Trophoblast cell (in vitro differentiated cells and primary cell): Measurements from ENCODE around the gene VCP. TPM values are rescaled to one million over a fixed set of nuclear protein-coding genes. Genes with fewer than 3 reads are reported as not detected.

Experiments used
- DNase-seq, 2 donors: peaks; one replicate each; pipeline ENCODE4 v3.0.0-alpha.2; 2016
- H2AFZ ChIP-seq: 2 replicates; pipeline ENCODE4 v1.6.1; 2013; ENCODE audit warnings: low read length, moderate library complexity, mild to moderate bottlenecking; ENCODE audit not compliant: insufficient read depth, poor library complexity
- H2AK5ac ChIP-seq: 2 replicates; pipeline ENCODE4 v1.6.1; 2013; ENCODE audit warnings: mild to moderate bottlenecking, low read length
- H2BK120ac ChIP-seq: 2 replicates; pipeline ENCODE4 v1.6.1; 2013; ENCODE audit warnings: low read length, mild to moderate bottlenecking, moderate library complexity; ENCODE audit not compliant: insufficient read depth, poor library complexity
- H2BK12ac ChIP-seq: 2 replicates; pipeline ENCODE4 v1.6.1; 2013; ENCODE audit warnings: mild to moderate bottlenecking, low read length, moderate library complexity
- H2BK5ac ChIP-seq: 2 replicates; pipeline ENCODE4 v1.6.1; 2013; ENCODE audit warnings: low read length, low read depth, moderate library complexity, mild to moderate bottlenecking; ENCODE audit not compliant: poor library complexity
- H3K14ac ChIP-seq: 2 replicates; pipeline ENCODE4 v1.6.1; 2013; ENCODE audit warnings: mild to moderate bottlenecking, low read length
- H3K18ac ChIP-seq: 2 replicates; pipeline ENCODE4 v1.6.1; 2013; ENCODE audit warnings: mild to moderate bottlenecking, low read length
- H3K23ac ChIP-seq: 2 replicates; pipeline ENCODE4 v1.6.1; 2013; ENCODE audit warnings: low read length
- H3K27ac ChIP-seq: 2 replicates; pipeline ENCODE4 v1.5.1; 2013; ENCODE audit warnings: low read depth, mild to moderate bottlenecking, inconsistent platforms, low read length, moderate library complexity
- H3K27me3 ChIP-seq: 2 replicates; pipeline ENCODE4 v1.6.1; 2013; ENCODE audit warnings: inconsistent platforms, mild to moderate bottlenecking, low read length, moderate library complexity; ENCODE audit not compliant: insufficient read depth
- H3K36me3 ChIP-seq, 2 experiments: 1 replicate in 1 of 2; 2 replicates in 1 of 2; pipeline ENCODE4 v1.6.1; 2013; ENCODE audit warnings: low read length in 2 of 2, mild to moderate bottlenecking in 2 of 2, moderate library complexity in 1 of 2; ENCODE audit not compliant: insufficient read depth in 2 of 2, control insufficient read depth in 1 of 2
- H3K4ac ChIP-seq: 2 replicates; pipeline ENCODE4 v1.6.1; 2013; ENCODE audit warnings: low read depth, mild to moderate bottlenecking, low read length, moderate library complexity
- H3K4me1 ChIP-seq, 2 experiments: 1 replicate in 1 of 2; 2 replicates in 1 of 2; pipeline ENCODE4 v1.6.1; 2013; ENCODE audit warnings: low read length in 2 of 2, mild to moderate bottlenecking in 2 of 2, moderate library complexity in 1 of 2; ENCODE audit not compliant: insufficient read depth in 2 of 2, control insufficient read depth in 1 of 2
- H3K4me2 ChIP-seq: 2 replicates; pipeline ENCODE4 v1.6.1; 2013; ENCODE audit warnings: inconsistent platforms, mild to moderate bottlenecking, low read length, moderate library complexity
- H3K4me3 ChIP-seq: 2 replicates; pipeline ENCODE4 v1.5.1; 2013; ENCODE audit warnings: mild to moderate bottlenecking, low read depth, low read length, inconsistent platforms
- H3K79me1 ChIP-seq: one replicate; pipeline ENCODE4 v1.6.1; 2013; ENCODE audit warnings: low read length
- H3K79me2 ChIP-seq: 2 replicates; pipeline ENCODE4 v1.6.1; 2013; ENCODE audit warnings: low read length, mild to moderate bottlenecking; ENCODE audit not compliant: control insufficient read depth, insufficient read depth, poor library complexity
- H3K9ac ChIP-seq: 2 replicates; pipeline ENCODE4 v1.6.1; 2013; ENCODE audit warnings: mild to moderate bottlenecking, low read length
- H3K9me3 ChIP-seq: 2 replicates; pipeline ENCODE4 v1.6.1; 2013; ENCODE audit warnings: low read depth, mild to moderate bottlenecking, control low read depth, inconsistent platforms, low read length; ENCODE audit not compliant: insufficient read depth
- H4K12ac ChIP-seq: 2 replicates; pipeline ENCODE4 v1.6.1; 2013; ENCODE audit warnings: low read depth, mild to moderate bottlenecking, low read length, moderate library complexity
- H4K8ac ChIP-seq: 2 replicates; pipeline ENCODE4 v1.6.1; 2013; ENCODE audit warnings: low read depth, mild to moderate bottlenecking, low read length, moderate library complexity
- H4K91ac ChIP-seq: one replicate; pipeline ENCODE4 v1.6.1; 2013; ENCODE audit warnings: low read depth, mild to moderate bottlenecking, low read length, moderate library complexity
- WGBS: extraction: QIAGEN DNeasy Blood & Tissue Kit; methylation state at CpG from one replicate; pipeline ENCODE4 v1.1.7; 2013; ENCODE audit warnings: missing lambda C conversion rate; ENCODE audit not compliant: insufficient read length, insufficient coverage; ENCODE audit errors: extremely low coverage; 5-methylcytosine and 5-hydroxymethylcytosine counted together
- polyA plus RNA-seq: library from polyadenylated mRNA; stranded (reverse); fragments of 200-250 nt; gene quantifications from 2 replicates; pipeline ENCODE4 v1.2.3, GENCODE V29; 2013

VCP gene
- 250 and 256 TPM in 2 replicates for polyA plus RNA-seq

- peaks cover 32% of the 10 kb centered on the region for H3K79me2 ChIP-seq
- peak within 1 kb of the TSS; percentile 98 for H3K9ac ChIP-seq
- peak within 1 kb of the TSS; percentile 92 for H2AK5ac ChIP-seq
- peak within 1 kb of the TSS; percentile 88 for H3K4me2 ChIP-seq
- peak within 1 kb of the TSS; percentile 99 for H3K4me3 ChIP-seq
- H3K4ac ChIP-seq = peak within 1 kb of the TSS; percentile 71
- peak within 1 kb of the TSS; percentile 93 for H4K12ac ChIP-seq
- no peaks in the 10 kb centered on the region for H3K27me3 ChIP-seq
- H2BK12ac ChIP-seq = peak within 1 kb of the TSS; percentile 89
- H3K14ac ChIP-seq = peak within 1 kb of the TSS; percentile 98
- H3K18ac ChIP-seq = peak within 1 kb of the TSS; percentile 93
- H2AFZ ChIP-seq = peak within 1 kb of the TSS; percentile 66
- H4K91ac ChIP-seq = peak within 1 kb of the TSS; percentile 92
- peak within 1 kb of the TSS; percentile 100 for H3K27ac ChIP-seq
- DNase-seq = peak; percentile 98 to 99
- H2BK5ac ChIP-seq = peak within 1 kb of the TSS; percentile 96
- peak within 1 kb of the TSS; percentile 96 for H2BK120ac ChIP-seq
- H3K4me1 ChIP-seq = peaks cover 11 to 14% of the 10 kb centered on the region in 2 experiments
- H3K23ac ChIP-seq = no peak within 1 kb of the TSS
- no peaks in the 10 kb centered on the region for H3K9me3 ChIP-seq
- H3K79me1 ChIP-seq = peaks cover 12% of the 10 kb centered on the region
- H4K8ac ChIP-seq = peak within 1 kb of the TSS; percentile 94
- peaks cover 31 to 50% of the 10 kb centered on the region in 2 experiments for H3K36me3 ChIP-seq
- WGBS = no CpG with 5 or more reads among the region's 54 CpGs
These were observed at the start of gene VCP for GRCh38 chr9:35072461-35073278. Gene VCP (minus strand): TSS chr9:35072625. CDS start chr9:35072353, 272 bp downstream.

DNA sequence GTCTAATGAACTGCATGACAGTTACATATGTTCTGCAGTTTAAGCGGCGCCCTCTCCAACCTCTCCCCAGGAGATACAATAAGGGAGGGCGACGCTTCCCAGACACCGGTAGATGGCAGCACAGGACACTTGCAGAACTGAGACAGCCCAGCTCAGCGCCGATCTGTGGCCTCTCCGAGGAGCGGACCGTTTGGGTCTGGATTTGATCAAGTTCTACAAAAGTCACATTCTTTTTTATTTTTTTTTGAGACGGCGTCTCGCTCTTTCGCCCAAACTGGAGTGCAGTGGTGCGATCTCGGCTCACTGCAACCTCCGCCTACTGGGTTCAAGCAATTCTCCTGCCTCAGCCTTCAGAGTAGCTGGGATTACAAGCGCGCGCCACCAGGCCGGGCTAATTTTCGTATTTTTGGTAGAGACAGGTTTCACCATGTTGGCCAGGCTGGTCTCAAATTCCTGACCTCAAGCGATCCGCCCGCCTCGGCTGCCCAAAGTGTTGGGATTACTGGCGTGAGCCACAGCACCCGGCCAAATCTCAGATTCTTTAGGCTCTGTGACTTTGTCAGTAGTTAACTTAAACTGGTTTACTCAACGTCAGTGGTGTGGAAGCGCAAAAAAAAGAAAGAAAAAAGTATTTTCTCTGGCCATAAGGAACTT, 44.6 kb upstream of the VCP start:
- Histone ChIP-seq H4K91ac (no peak overlapping the region), H3K36me3 (no peaks in the 10 kb centered on the region), H3K27ac (no peak overlapping the region), H2AK5ac (no peak overlapping the region), H3K4me3 (no peak overlapping the region), H4K8ac (no peak overlapping the region), H3K27me3 (no peaks in the 10 kb centered on the region), H3K79me1 (peaks cover 14% of the 10 kb centered on the region), H4K12ac (no peak overlapping the region), H3K79me2 (no peaks in the 10 kb centered on the region), H3K4me2 (peak overlapping the region; percentile 90), H3K18ac (no peak overlapping the region), H3K4ac (no peak overlapping the region), H3K23ac (no peak overlapping the region), H3K9me3 (no peaks in the 10 kb centered on the region), H2AFZ (no peak overlapping the region), H2BK120ac (no peak overlapping the region), H2BK12ac (peak overlapping the region; percentile 23), H3K4me1 (peaks cover 16 to 17% of the 10 kb centered on the region in 2 experiments), H2BK5ac (no peak overlapping the region), H3K14ac (no peak overlapping the region), H3K9ac (no peak overlapping the region)
- DNase-seq = peak; percentile 94 to 98
- WGBS = no CpG with 5 or more reads among the region's 30 CpGs

- Histone ChIP-seq H3K36me3 (no peaks in the 10 kb centered on the region), H3K9me3 (no peaks in the 10 kb centered on the region), H3K14ac (no peak overlapping the region), H3K79me1 (peaks cover 16% of the 10 kb centered on the region), H3K27me3 (no peaks in the 10 kb centered on the region), H3K27ac (no peak overlapping the region), H2AFZ (peak overlapping the region; percentile 38), H4K12ac (no peak overlapping the region), H2BK120ac (no peak overlapping the region), H3K9ac (no peak overlapping the region), H3K4ac (no peak overlapping the region), H3K79me2 (no peaks in the 10 kb centered on the region), H4K8ac (no peak overlapping the region), H3K4me2 (peak overlapping the region; percentile 90), H4K91ac (no peak overlapping the region), H2BK12ac (no peak overlapping the region), H3K4me3 (peak overlapping the region; percentile 49), H3K23ac (no peak overlapping the region), H3K4me1 (peaks cover 19 to 21% of the 10 kb centered on the region in 2 experiments), H3K18ac (no peak overlapping the region), H2BK5ac (no peak overlapping the region), H2AK5ac (no peak overlapping the region)
- WGBS = no CpG with 5 or more reads among the region's 12 CpGs
- DNase-seq = no peak
These were observed 44.1 kb upstream of the VCP start for GRCh38 chr9:35116539-35116897.

GRCh38 chr9:35115680-35116538, 43.5 kb upstream of the VCP start, which contains the start of gene ATOSB:
Gene ATOSB (minus strand): TSS chr9:35115862. CDS start chr9:35108274, 7,588 bp downstream.
- Histone ChIP-seq H3K14ac (peak within 1 kb of the TSS; percentile 63), H3K4me2 (peak within 1 kb of the TSS; percentile 90), H4K91ac (peak within 1 kb of the TSS; percentile 92), H3K4ac (peak within 1 kb of the TSS; percentile 61), H3K18ac (peak within 1 kb of the TSS; percentile 67), H3K9ac (peak within 1 kb of the TSS; percentile 9), H2BK12ac (peak within 1 kb of the TSS; percentile 85), H3K4me1 (peaks cover 19 to 21% of the 10 kb centered on the region in 2 experiments), H3K27ac (peak within 1 kb of the TSS; percentile 94), H4K8ac (peak within 1 kb of the TSS; percentile 64), H3K36me3 (no peaks in the 10 kb centered on the region), H3K79me1 (peaks cover 20% of the 10 kb centered on the region), H3K27me3 (no peaks in the 10 kb centered on the region), H3K23ac (no peak within 1 kb of the TSS), H3K4me3 (peak within 1 kb of the TSS; percentile 79), H2BK5ac (peak within 1 kb of the TSS; percentile 90), H2AFZ (peak within 1 kb of the TSS; percentile 38), H4K12ac (peak within 1 kb of the TSS; percentile 39), H3K79me2 (peaks cover 3% of the 10 kb centered on the region), H2AK5ac (peak within 1 kb of the TSS; percentile 63), H3K9me3 (no peaks in the 10 kb centered on the region), H2BK120ac (peak within 1 kb of the TSS; percentile 72)
- no CpG with 5 or more reads among the region's 54 CpGs for WGBS
- peak; percentile 98 for DNase-seq
